ENCODE measurements around the gene SYNGR4.
A peak's percentile ranks its signal among the peaks of the same experiment; 100 is the strongest.

SYNGR4 gene

GRCh38 chr19:48385461-48386087 lies 21.4 kb downstream of the SYNGR4 start:
- TF ChIP-seq OSR1 (CRISPR knock-in tag; IDR thresholded peaks at IDR 0.05) (no peak), SNAI2 (CRISPR knock-in tag; IDR thresholded peaks at IDR 0.05) (no peak)
- no peak for ATAC-seq

DNA sequence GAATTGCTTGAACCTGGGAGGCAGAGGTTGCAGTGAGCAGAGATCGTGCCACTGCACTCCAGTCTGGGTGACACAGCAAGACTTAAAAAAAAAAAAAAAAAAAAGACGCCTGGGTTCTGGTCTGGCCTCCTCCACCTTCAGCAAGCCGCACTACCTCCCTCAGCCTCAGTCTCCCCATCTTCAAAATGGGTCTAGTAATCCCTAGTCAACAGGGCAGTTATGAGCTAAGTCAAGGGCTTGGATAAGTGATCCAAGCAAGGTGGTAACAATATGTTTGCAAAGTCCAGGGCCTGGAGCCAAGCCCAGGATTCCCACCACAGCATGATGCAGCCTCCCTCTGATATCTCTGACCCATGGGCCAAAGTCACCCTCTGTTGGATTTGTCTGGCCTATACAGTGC lies 22.8 kb downstream of the SYNGR4 start:
- no peak for ATAC-seq
- TF ChIP-seq TSHZ2 (CRISPR knock-in tag; IDR thresholded peaks at IDR 0.05) = no peak
- no peak for TF ChIP-seq ZC3H10 (CRISPR knock-in tag; IDR thresholded peaks at IDR 0.05)
- TF ChIP-seq CSDC2 (CRISPR knock-in tag; IDR thresholded peaks at IDR 0.05) = no peak
- no peak for TF ChIP-seq SNAI2 (CRISPR knock-in tag; IDR thresholded peaks at IDR 0.05)
- no peak for TF ChIP-seq OSR1 (CRISPR knock-in tag; IDR thresholded peaks at IDR 0.05)
- TF ChIP-seq ZFP30 (CRISPR knock-in tag; IDR thresholded peaks at IDR 0.05) = no peak
- no peak for TF ChIP-seq PPARA (CRISPR knock-in tag; IDR thresholded peaks at IDR 0.05; ENCODE audit: borderline replicate concordance)
- no peak for TF ChIP-seq RARB (CRISPR knock-in tag; IDR thresholded peaks at IDR 0.05)
- no peak for TF ChIP-seq ISL1 (CRISPR knock-in tag; IDR thresholded peaks at IDR 0.05)
- TF ChIP-seq, protein P1, sequence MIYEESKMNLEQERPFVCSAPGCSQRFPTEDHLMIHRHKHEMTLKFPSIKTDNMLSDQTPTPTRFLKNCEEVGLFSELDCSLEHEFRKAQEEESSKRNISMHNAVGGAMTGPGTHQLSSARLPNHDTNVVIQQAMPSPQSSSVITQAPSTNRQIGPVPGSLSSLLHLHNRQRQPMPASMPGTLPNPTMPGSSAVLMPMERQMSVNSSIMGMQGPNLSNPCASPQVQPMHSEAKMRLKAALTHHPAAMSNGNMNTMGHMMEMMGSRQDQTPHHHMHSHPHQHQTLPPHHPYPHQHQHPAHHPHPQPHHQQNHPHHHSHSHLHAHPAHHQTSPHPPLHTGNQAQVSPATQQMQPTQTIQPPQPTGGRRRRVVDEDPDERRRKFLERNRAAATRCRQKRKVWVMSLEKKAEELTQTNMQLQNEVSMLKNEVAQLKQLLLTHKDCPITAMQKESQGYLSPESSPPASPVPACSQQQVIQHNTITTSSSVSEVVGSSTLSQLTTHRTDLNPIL (CRISPR knock-in tag; IDR thresholded peaks at IDR 0.05; ENCODE audit: low read depth) = no peak
- no peak for TF ChIP-seq ESRRG (CRISPR knock-in tag; IDR thresholded peaks at IDR 0.05)
- TF ChIP-seq ARNTL (CRISPR knock-in tag; IDR thresholded peaks at IDR 0.05; ENCODE audit: borderline replicate concordance, low read depth) = no peak
- no peak for TF ChIP-seq TCF4 (CRISPR knock-in tag; IDR thresholded peaks at IDR 0.05; ENCODE audit: borderline replicate concordance)
- TF ChIP-seq BACH2 (CRISPR knock-in tag; IDR thresholded peaks at IDR 0.05; ENCODE audit: borderline replicate concordance) = no peak

DNA sequence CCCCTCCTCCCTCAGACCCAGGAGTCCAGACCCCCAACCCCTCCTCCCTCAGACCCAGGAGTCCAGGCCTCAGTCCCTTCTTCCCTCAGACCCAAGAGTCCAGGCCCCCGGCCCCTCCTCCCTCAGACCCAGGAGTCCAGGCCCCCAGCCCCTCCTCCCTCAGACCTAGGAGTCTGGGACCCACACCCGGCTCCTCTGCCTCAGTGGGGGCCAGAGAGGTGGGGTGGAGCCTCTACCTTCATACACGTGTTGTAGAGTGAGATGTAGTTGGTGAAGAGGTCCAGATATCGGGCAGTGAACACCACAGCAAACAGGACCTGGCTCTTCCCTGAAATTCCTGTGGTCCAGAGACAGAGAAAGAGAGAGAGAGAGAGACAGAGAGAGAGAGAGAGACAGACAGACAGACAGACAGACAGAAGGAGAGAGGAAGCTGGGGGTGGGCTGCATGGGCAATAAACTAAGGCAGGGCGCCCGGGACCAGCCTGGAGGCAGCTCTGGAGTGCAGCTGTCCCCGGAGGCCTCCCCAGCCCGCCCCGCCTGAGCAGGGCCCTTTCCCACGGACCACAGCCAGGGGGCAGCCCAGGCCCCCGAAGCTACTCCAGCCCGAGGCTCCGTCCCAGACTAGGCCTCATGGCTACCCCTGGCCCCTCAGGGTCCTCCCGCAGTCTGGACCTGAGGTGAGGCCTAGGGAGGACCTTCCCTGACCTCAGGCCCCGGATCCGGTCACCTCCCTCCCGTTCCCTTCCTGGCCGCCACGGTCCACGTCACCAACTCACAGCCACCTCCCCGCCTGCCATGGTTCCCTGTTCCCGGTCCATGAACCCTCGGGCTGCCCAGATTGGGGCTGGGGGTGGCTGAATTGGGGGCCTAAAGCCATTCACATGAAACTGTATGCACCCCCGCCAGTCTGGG lies 26.3 kb downstream of the SYNGR4 start:
- TF ChIP-seq, protein P1 (CRISPR knock-in tag; IDR thresholded peaks at IDR 0.05; ENCODE audit: low read depth) = no peak
- no peak for TF ChIP-seq BACH2 (CRISPR knock-in tag; IDR thresholded peaks at IDR 0.05; ENCODE audit: borderline replicate concordance)
- TF ChIP-seq, protein P2, sequence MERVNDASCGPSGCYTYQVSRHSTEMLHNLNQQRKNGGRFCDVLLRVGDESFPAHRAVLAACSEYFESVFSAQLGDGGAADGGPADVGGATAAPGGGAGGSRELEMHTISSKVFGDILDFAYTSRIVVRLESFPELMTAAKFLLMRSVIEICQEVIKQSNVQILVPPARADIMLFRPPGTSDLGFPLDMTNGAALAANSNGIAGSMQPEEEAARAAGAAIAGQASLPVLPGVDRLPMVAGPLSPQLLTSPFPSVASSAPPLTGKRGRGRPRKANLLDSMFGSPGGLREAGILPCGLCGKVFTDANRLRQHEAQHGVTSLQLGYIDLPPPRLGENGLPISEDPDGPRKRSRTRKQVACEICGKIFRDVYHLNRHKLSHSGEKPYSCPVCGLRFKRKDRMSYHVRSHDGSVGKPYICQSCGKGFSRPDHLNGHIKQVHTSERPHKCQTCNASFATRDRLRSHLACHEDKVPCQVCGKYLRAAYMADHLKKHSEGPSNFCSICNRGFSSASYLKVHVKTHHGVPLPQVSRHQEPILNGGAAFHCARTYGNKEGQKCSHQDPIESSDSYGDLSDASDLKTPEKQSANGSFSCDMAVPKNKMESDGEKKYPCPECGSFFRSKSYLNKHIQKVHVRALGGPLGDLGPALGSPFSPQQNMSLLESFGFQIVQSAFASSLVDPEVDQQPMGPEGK (CRISPR knock-in tag; IDR thresholded peaks at IDR 0.05; ENCODE audit: borderline replicate concordance) = no peak
- TF ChIP-seq RARB (CRISPR knock-in tag; IDR thresholded peaks at IDR 0.05) = no peak
- no peak for TF ChIP-seq GLIS3 (CRISPR knock-in tag; IDR thresholded peaks at IDR 0.05)
- TF ChIP-seq, protein P3, sequence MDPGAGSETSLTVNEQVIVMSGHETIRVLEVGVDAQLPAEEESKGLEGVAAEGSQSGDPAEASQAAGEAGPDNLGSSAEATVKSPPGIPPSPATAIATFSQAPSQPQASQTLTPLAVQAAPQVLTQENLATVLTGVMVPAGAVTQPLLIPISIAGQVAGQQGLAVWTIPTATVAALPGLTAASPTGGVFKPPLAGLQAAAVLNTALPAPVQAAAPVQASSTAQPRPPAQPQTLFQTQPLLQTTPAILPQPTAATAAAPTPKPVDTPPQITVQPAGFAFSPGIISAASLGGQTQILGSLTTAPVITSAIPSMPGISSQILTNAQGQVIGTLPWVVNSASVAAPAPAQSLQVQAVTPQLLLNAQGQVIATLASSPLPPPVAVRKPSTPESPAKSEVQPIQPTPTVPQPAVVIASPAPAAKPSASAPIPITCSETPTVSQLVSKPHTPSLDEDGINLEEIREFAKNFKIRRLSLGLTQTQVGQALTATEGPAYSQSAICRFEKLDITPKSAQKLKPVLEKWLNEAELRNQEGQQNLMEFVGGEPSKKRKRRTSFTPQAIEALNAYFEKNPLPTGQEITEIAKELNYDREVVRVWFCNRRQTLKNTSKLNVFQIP (CRISPR knock-in tag; IDR thresholded peaks at IDR 0.05; ENCODE audit: borderline replicate concordance, low read depth) = no peak
- TF ChIP-seq ESRRG (CRISPR knock-in tag; IDR thresholded peaks at IDR 0.05) = no peak
- no peak for TF ChIP-seq ZNF565 (CRISPR knock-in tag; conservative IDR thresholded peaks at IDR 0.05; ENCODE audit: low read depth)
- TF ChIP-seq ZFP3 (CRISPR knock-in tag; IDR thresholded peaks at IDR 0.05) = no peak
- ATAC-seq = peak; percentile 65

Measured in SK-N-SH treated with all-trans-retinoic acid at 6 μM for 48 hours (cell line).